Measurements from ENCODE around the gene HMG20A. TPM values are rescaled to one million over a fixed set of nuclear protein-coding genes. Genes with fewer than 3 reads are reported as not detected.

HMG20A gene
- total and polyA plus RNA-seq, 2 experiments from 2014 or later = 17.8 to 57.8 TPM

GRCh38 chr15:77532067-77532710 is 111.5 kb downstream of the HMG20A start:
- H3K4me1 ChIP-seq (ENCODE audit: insufficient read depth) = peaks cover 34% of the 10 kb centered on the region
- peaks cover 18% of the 10 kb centered on the region for H3K27me3 Mint-ChIP-seq (ENCODE audit: insufficient read depth, low read depth, poor library complexity)
- H3K9me2 ChIP-seq (ENCODE audit: insufficient read depth) = no peaks in the 10 kb centered on the region
- peaks cover 45% of the 10 kb centered on the region for H3K4me1 Mint-ChIP-seq
- ATAC-seq (no peak), DNase-seq (ENCODE audit: low spot score) (no peak)
- no peak for TF ChIP-seq JUNB (IDR thresholded peaks at IDR 0.05; ENCODE audit: unreplicated experiment)
- no peak for TF ChIP-seq EZH2 (IDR thresholded peaks at IDR 0.05; ENCODE audit: low read depth, unreplicated experiment)
- TF ChIP-seq ETS1 (IDR thresholded peaks at IDR 0.05) = no peak
- TF ChIP-seq ZNF114 (CRISPR knock-in tag; IDR thresholded peaks at IDR 0.05) = no peak
- TF ChIP-seq EZH2phosphoT487 (IDR thresholded peaks at IDR 0.05; ENCODE audit: unreplicated experiment) = no peak
- no peak for TF ChIP-seq ZNF331 (CRISPR knock-in tag; IDR thresholded peaks at IDR 0.05; ENCODE audit: low read depth)
- no peaks in the 10 kb centered on the region for H3K27me3 ChIP-seq (ENCODE audit: insufficient read depth)
- H3K4me3 Mint-ChIP-seq = no peak overlapping the region
- no peaks in the 10 kb centered on the region for H3K9me3 Mint-ChIP-seq
- no peak overlapping the region for H3K27ac Mint-ChIP-seq
- no peak overlapping the region for H3K27ac ChIP-seq (ENCODE audit: low read depth)
- H3K79me2 ChIP-seq (replicated peaks; ENCODE audit: insufficient read depth) = no peaks in the 10 kb centered on the region
- H3K4me3 ChIP-seq = no peak overlapping the region
- H3F3A ChIP-seq (replicated peaks; ENCODE audit: low read depth) = 0 out of 2 replicates have a peak, but pooled peaks cover 4% of the 10 kb centered on the region
- no peaks in the 10 kb centered on the region; the same call in 2 of the 3 replicates for H3K36me3 Mint-ChIP-seq (ENCODE audit: low read depth)
- no peaks in the 10 kb centered on the region for H3K36me3 ChIP-seq (ENCODE audit: insufficient read depth)
- H4K20me1 ChIP-seq (replicated peaks; ENCODE audit: insufficient read depth) = no peaks in the 10 kb centered on the region
- no peak overlapping the region for H2AFZ ChIP-seq
- H3K4me2 ChIP-seq = no peak overlapping the region

- DNase-seq (ENCODE audit: low spot score) = no peak
- Histone ChIP-seq H3K79me2 (replicated peaks; ENCODE audit: insufficient read depth) (no peaks in the 10 kb centered on the region), H3K4me2 (no peak overlapping the region), H3K27ac (ENCODE audit: low read depth) (no peak overlapping the region), H3K27me3 (ENCODE audit: insufficient read depth) (no peaks in the 10 kb centered on the region), H3F3A (replicated peaks; ENCODE audit: low read depth) (peaks cover 10% of the 10 kb centered on the region), H3K36me3 (ENCODE audit: insufficient read depth) (no peaks in the 10 kb centered on the region), H3K4me3 (no peak overlapping the region), H4K20me1 (replicated peaks; ENCODE audit: insufficient read depth) (no peaks in the 10 kb centered on the region), H3K9me2 (ENCODE audit: insufficient read depth) (no peaks in the 10 kb centered on the region), H3K4me1 (ENCODE audit: insufficient read depth) (peaks cover 40% of the 10 kb centered on the region), H2AFZ (peak overlapping the region; percentile 83; the same call in 1 of the 2 replicates)
- no peak overlapping the region for H3K27ac Mint-ChIP-seq
- peaks cover 24% of the 10 kb centered on the region for H3K27me3 Mint-ChIP-seq (ENCODE audit: insufficient read depth, low read depth, poor library complexity)
- H3K4me3 Mint-ChIP-seq = no peak overlapping the region
- H3K9me3 Mint-ChIP-seq = no peaks in the 10 kb centered on the region
- no peak for ATAC-seq
- H3K36me3 Mint-ChIP-seq (ENCODE audit: low read depth) = no peaks in the 10 kb centered on the region; the same call in 2 of the 3 replicates
- peaks cover 49% of the 10 kb centered on the region for H3K4me1 Mint-ChIP-seq
- TF ChIP-seq POLR2AphosphoS5 (IDR thresholded peaks at IDR 0.05; ENCODE audit: low read depth) (no peak), ZNF114 (CRISPR knock-in tag; IDR thresholded peaks at IDR 0.05) (no peak), CREB1 (CRISPR knock-in tag; IDR thresholded peaks at IDR 0.05; ENCODE audit: low read depth) (no peak), CTCF (conservative IDR thresholded peaks at IDR 0.05; ENCODE audit: low read depth in 2 of 2) (no peak), ZNF331 (CRISPR knock-in tag; IDR thresholded peaks at IDR 0.05; ENCODE audit: low read depth) (no peak), EZH2phosphoT487 (IDR thresholded peaks at IDR 0.05; ENCODE audit: unreplicated experiment) (no peak), ZNF462 (CRISPR knock-in tag; IDR thresholded peaks at IDR 0.05) (no peak), ETS1 (IDR thresholded peaks at IDR 0.05) (no peak), EZH2 (IDR thresholded peaks at IDR 0.05; ENCODE audit: low read depth, unreplicated experiment) (no peak)
Observed at GRCh38 chr15:77532846-77533245, 112.2 kb downstream of the HMG20A start.

All from GM23338 (cell line).